OCI-LY1 (cell line): ENCODE results near the gene M1AP.

Source experiments
- H2AFZ ChIP-seq: fragments of 200-600 bp; sonication (generic), shearing (Covaris generic); 2 replicates; pipeline ENCODE4 v1.6.0; 2014; ENCODE audit warnings: antibody characterized with exemption, mild to moderate bottlenecking, low read length
- H3F3A ChIP-seq: fragments of 200-600 bp; sonication (generic), shearing (Covaris generic); 2 replicates; pipeline ENCODE4 v1.6.0; 2014; ENCODE audit warnings: mild to moderate bottlenecking, antibody characterized with exemption, low read length, moderate library complexity; ENCODE audit not compliant: insufficient read depth
- H3K27ac ChIP-seq: fragments of 200-600 bp; sonication (generic); 2 replicates; pipeline ENCODE4 v1.5.1; 2014; ENCODE audit warnings: low read length, mixed run types, mild to moderate bottlenecking, low read depth; ENCODE audit not compliant: poor library complexity, severe bottlenecking
- H3K27me3 ChIP-seq: fragments of 200-600 bp; sonication (generic); 2 replicates; pipeline ENCODE4 v1.6.0; 2014; ENCODE audit warnings: antibody characterized with exemption, mild to moderate bottlenecking, low read length, moderate library complexity; ENCODE audit not compliant: insufficient read depth
- H3K36me3 ChIP-seq: fragments of 200-600 bp; sonication (generic); 2 replicates; pipeline ENCODE4 v1.6.1; 2014; ENCODE audit warnings: mild to moderate bottlenecking, antibody characterized with exemption, low read length, moderate library complexity, mixed read lengths; ENCODE audit not compliant: insufficient read depth
- H3K4me1 ChIP-seq: fragments of 200-600 bp; sonication (generic); 2 replicates; pipeline ENCODE4 v1.5.1; 2014; ENCODE audit warnings: mild to moderate bottlenecking, low read length, moderate library complexity; ENCODE audit not compliant: insufficient read depth, severe bottlenecking
- H3K4me2 ChIP-seq: fragments of 200-600 bp; sonication (generic), shearing (Covaris generic); 2 replicates; pipeline ENCODE4 v1.6.1; 2014; ENCODE audit warnings: low read length
- H3K4me3 ChIP-seq: fragments of 200-600 bp; sonication (generic); 2 replicates; pipeline ENCODE4 v1.5.1; 2014; ENCODE audit warnings: low read length, low read depth, mild to moderate bottlenecking, mixed read lengths; ENCODE audit not compliant: poor library complexity, severe bottlenecking
- H3K79me2 ChIP-seq: fragments of 200-600 bp; shearing (Covaris generic); 2 replicates; pipeline ENCODE4 v1.6.1; 2016; ENCODE audit warnings: mixed run types, low read length, mixed read lengths; ENCODE audit not compliant: insufficient read depth
- H3K9ac ChIP-seq: fragments of 200-600 bp; sonication (generic), shearing (Covaris generic); 2 replicates; pipeline ENCODE4 v1.6.1; 2014; ENCODE audit warnings: mild to moderate bottlenecking, low read length, mixed read lengths
- H3K9me2 ChIP-seq: fragments of 200-600 bp; sonication (generic), shearing (Covaris generic); 2 replicates; pipeline ENCODE4 v1.6.1; 2014; ENCODE audit warnings: low read depth, mild to moderate bottlenecking, low read length, mixed read lengths
- H3K9me3 ChIP-seq: fragments of 200-600 bp; shearing (Covaris generic); 2 replicates; pipeline ENCODE4 v1.6.1; 2014; ENCODE audit warnings: low read length, mixed read lengths
- H4K20me1 ChIP-seq: fragments of 200-600 bp; sonication (generic), shearing (Covaris generic); 2 replicates; pipeline ENCODE4 v1.6.0; 2016; ENCODE audit warnings: mild to moderate bottlenecking, low read length; ENCODE audit not compliant: insufficient read depth
- EZH2 ChIP-seq: fragments of 200-600 bp; sonication (generic), shearing (Covaris generic); IDR thresholded peaks from 2 replicates; pipeline ENCODE4 v1.8.0; 2017; ENCODE audit warnings: borderline replicate concordance, mixed run types, mild to moderate bottlenecking, antibody characterized with exemption, low read length, moderate library complexity, mixed read lengths
- TF ChIP-seq, protein P1 (sequence below): fragments of 200-600 bp; sonication (generic), shearing (Covaris generic); IDR thresholded peaks from 2 replicates; pipeline ENCODE4 v1.5.1; 2017; ENCODE audit warnings: mild to moderate bottlenecking, antibody characterized with exemption, low read length, moderate library complexity, mixed read lengths

The M1AP gene

DNA sequence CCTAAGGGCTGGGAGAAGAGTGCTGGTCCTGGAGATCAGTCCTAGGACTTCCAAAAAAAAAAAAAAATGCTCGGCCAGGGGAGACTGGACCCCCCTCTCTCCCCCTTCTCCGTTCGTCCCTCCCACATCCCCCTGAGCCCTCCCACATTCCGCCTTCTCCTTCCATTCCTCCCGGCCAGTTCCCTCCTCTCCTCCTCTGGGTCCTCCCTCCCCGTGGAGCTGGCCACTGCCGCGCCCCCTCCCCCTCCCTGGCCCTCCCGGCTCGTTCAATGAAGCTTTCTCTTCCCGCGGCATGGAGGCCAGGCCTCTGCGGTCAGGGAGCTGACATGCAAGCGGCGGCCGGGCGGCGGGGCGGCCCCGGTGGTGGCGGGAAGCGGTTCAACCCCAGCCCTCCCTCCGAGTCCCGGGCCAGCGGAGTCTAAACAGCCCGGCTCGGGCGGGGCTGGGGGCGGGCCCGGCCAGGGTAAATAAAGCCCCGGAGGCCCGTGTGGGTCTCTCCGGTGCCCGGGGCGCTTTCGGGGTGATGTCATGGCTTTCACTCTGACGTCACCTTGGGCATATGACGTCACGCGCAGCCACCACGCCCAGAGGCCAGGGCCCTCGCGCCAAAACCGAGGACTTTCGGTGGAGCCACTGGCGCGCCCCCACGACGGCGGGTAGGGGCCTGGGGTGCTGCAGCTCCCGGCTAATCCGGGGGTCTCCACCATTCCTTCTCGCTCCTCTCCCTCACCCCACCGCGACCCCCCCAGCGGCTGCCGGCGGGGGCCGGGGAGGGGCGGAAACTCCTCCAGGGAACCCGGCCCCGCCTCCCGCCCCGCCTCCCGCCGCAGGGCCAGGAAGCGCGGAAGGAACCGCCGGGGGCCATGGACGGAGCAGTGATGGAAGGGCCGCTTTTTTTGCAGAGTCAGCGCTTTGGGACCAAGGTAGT is 94.0 kb downstream of the M1AP start, which contains the start of the genes DOK1 and LOXL3:
TSS of gene DOK1 (plus strand) at position 829 of the 928 bp plus-strand sequence. CDS start at position 864, 35 bp downstream.
TSS of gene LOXL3 (minus strand) at position 51 of the 928 bp plus-strand sequence. CDS start 1,308 bp downstream, outside the sequence.
- peaks cover 7% of the 10 kb centered on the region for H3K27me3 ChIP-seq
- peak within 1 kb of the TSS; percentile 4; the same call in 1 of the 2 replicates for H2AFZ ChIP-seq
- H3K4me2 ChIP-seq, result peak within 1 kb of the TSS; percentile 70
- H3K79me2 ChIP-seq, result no peaks in the 10 kb centered on the region
- H3K9me3 ChIP-seq, result no peaks in the 10 kb centered on the region
- peak within 1 kb of the TSS; percentile 78 for H3K4me3 ChIP-seq
- H3K9ac ChIP-seq, result peak within 1 kb of the TSS; percentile 71
- no peak for TF ChIP-seq EZH2
- TF ChIP-seq, protein P1, sequence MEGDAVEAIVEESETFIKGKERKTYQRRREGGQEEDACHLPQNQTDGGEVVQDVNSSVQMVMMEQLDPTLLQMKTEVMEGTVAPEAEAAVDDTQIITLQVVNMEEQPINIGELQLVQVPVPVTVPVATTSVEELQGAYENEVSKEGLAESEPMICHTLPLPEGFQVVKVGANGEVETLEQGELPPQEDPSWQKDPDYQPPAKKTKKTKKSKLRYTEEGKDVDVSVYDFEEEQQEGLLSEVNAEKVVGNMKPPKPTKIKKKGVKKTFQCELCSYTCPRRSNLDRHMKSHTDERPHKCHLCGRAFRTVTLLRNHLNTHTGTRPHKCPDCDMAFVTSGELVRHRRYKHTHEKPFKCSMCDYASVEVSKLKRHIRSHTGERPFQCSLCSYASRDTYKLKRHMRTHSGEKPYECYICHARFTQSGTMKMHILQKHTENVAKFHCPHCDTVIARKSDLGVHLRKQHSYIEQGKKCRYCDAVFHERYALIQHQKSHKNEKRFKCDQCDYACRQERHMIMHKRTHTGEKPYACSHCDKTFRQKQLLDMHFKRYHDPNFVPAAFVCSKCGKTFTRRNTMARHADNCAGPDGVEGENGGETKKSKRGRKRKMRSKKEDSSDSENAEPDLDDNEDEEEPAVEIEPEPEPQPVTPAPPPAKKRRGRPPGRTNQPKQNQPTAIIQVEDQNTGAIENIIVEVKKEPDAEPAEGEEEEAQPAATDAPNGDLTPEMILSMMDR, result no peak
- no peaks in the 10 kb centered on the region for H3K9me2 ChIP-seq
- H4K20me1 ChIP-seq, result no peaks in the 10 kb centered on the region
- H3K36me3 ChIP-seq, result peaks cover 6% of the 10 kb centered on the region; the same call in 1 of the 2 replicates
- H3F3A ChIP-seq, result no peaks in the 10 kb centered on the region
- no peak within 1 kb of the TSS for H3K27ac ChIP-seq
- H3K4me1 ChIP-seq, result peaks cover 17% of the 10 kb centered on the region

DNA sequence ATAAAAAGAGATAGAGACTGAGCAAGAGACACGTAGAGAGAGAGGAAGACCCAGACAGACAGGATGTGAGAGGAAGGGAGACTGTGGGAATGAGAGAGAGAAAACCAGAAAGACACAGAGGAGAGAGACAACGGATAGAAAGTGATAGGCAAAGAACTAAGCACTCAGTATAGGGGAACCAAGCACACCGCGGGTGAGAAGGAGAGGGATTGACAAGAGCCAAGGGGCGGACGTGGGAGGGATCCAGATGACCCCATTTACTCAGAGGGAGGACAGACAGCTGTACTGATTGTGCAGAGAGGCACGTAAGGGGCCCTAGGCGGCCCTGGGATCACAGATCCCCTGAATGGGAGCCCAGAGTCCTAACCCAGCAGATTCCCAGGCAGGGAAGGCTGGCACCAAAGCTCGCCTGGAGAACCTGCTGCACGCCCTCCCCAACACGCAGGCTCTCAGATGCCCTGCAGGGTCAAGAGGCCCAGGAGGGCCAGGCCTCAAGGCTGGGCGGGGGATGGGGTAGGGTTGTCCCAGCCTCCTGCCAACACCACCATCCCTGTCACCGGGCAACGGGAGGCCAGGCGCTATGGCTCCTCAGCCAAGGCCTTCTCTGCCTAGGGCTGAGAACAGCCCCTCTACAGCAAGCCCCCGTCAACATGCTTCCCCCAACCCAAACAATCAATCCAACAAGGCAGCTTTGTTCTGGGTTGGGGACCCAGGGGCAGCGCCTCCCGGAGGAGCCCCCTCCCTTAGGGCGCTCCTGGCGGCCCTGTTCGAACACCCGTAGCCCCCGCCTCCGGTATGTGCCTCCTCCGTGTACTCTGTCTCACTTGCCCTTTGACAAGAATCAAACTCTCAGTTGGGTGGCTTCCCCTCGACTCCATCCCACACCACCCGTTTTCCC is 95.0 kb downstream of the M1AP start:
- peak overlapping the region; percentile 70 for H3K4me2 ChIP-seq
- no peak overlapping the region for H3K27ac ChIP-seq
- H3K4me3 ChIP-seq, result peak overlapping the region; percentile 78
- no peaks in the 10 kb centered on the region for H3F3A ChIP-seq
- peaks cover 17% of the 10 kb centered on the region for H3K4me1 ChIP-seq
- peak overlapping the region; percentile 71; the same call in 1 of the 2 replicates for H3K9ac ChIP-seq
- H3K79me2 ChIP-seq, result no peaks in the 10 kb centered on the region
- H3K9me3 ChIP-seq, result no peaks in the 10 kb centered on the region
- H2AFZ ChIP-seq, result no peak overlapping the region
- H4K20me1 ChIP-seq, result no peaks in the 10 kb centered on the region
- TF ChIP-seq, protein P1, result no peak
- TF ChIP-seq EZH2, result no peak
- peaks cover 9% of the 10 kb centered on the region for H3K27me3 ChIP-seq
- H3K9me2 ChIP-seq, result no peaks in the 10 kb centered on the region
- peaks cover 6% of the 10 kb centered on the region; the same call in 1 of the 2 replicates for H3K36me3 ChIP-seq
